Transverse colon (tissue), 4 donors: Measurements from ENCODE around the gene BRME1. TPM values are rescaled to one million over a fixed set of nuclear protein-coding genes. Genes with fewer than 3 reads are reported as not detected.
"Not testable (repeated sequence)": the region's sequence is repeated elsewhere in the genome, so short reads cannot be mapped to it uniquely, and the experiment has no call there.

Experiments
- DNase-seq: peaks from one replicate; pipeline ENCODE4 v3.0.0-alpha.2; 2019
- H3K27ac ChIP-seq, 4 donors: fragments of 200-600 bp; sonication (generic); 2 replicates each; pipeline ENCODE4 v1.5.1; 2016 to 2018; ENCODE audit warnings: inconsistent platforms in 4 of 4
- H3K27me3 ChIP-seq: fragments of 200-600 bp; sonication (generic); 2 replicates; pipeline ENCODE4 v1.5.1; 2017; ENCODE audit warnings: inconsistent platforms
- H3K36me3 ChIP-seq, 4 donors: fragments of 200-600 bp; sonication (generic); 2 replicates each; pipeline ENCODE4 v1.5.1; 2017 to 2019; ENCODE audit warnings: inconsistent platforms in 4 of 4
- H3K4me1 ChIP-seq, 4 donors: fragments of 200-600 bp; sonication (generic); 2 replicates each; pipeline ENCODE4 v1.5.1; 2017 to 2020; ENCODE audit warnings: inconsistent platforms in 4 of 4
- H3K4me3 ChIP-seq, 4 donors: fragments of 200-600 bp; sonication (generic); 1 replicate in 1 of 4; 2 replicates in 3 of 4; pipeline versions ENCODE4 v1.5.1 to v1.6.1; 2017 to 2019; ENCODE audit warnings: inconsistent platforms in 4 of 4
- H3K9me3 ChIP-seq, 2 donors: fragments of 200-600 bp; sonication (generic); 2 replicates each; pipeline ENCODE4 v1.5.1; 2017 to 2019; ENCODE audit warnings: inconsistent platforms in 2 of 2
- EP300 ChIP-seq: sonication (generic); formaldehyde crosslinking; IDR thresholded peaks from one replicate; pipeline ENCODE4 v1.6.1; 2017; ENCODE audit warnings: antibody characterized with exemption, low read depth
- POLR2A ChIP-seq: fragments of 450-650 bp; IDR thresholded peaks from one replicate; pipeline ENCODE4 v1.6.1; 2016; ENCODE audit warnings: antibody characterized with exemption, mild to moderate bottlenecking, moderate library complexity
- POLR2AphosphoS5 ChIP-seq, 3 donors: sonication (generic); formaldehyde crosslinking; IDR thresholded peaks; one replicate each; pipeline ENCODE4 v1.6.1; 2016; ENCODE audit warnings: antibody characterized with exemption in 3 of 3
- WGBS, 2 donors: methylation state at CpG; one replicate each; pipeline ENCODE4 v1.1.5; 2018; ENCODE audit warnings: low coverage in 1 of 2; 5-methylcytosine and 5-hydroxymethylcytosine counted together
- in situ Hi-C, 4 donors: fragments of 200-750 bp; cut with MboI; loops; one replicate each; pipeline versions ENCODE4 v1.15.0 to v1.15.1; 2017; ENCODE audit warnings: low sequenced_read_pairs in 3 of 4, low pct_ligation_motif_present in 1 of 4, low pct_unique_long_range_greater_than_20kb in 1 of 4
- intact Hi-C: fragments of 100-400 bp; cut with DNase I; formaldehyde crosslinking; loops from one replicate; pipeline ENCODE4 v1.15.1; 2023; ENCODE audit warnings: low total_unique reads
- total RNA-seq, 4 donors: library from RNA; depleted of rRNA; stranded (reverse); fragments of >200 nt; gene quantifications; one replicate each; pipeline ENCODE4 v1.1.0, GENCODE V29; 2016
- TF ChIP-seq, protein P1 (sequence below), 5 experiments: fragments of 200-600 bp in 3 of 5; fragments of 450-650 bp in 2 of 5; sonication (generic) in 3 of 5; IDR thresholded peaks; 1 replicate in 2 of 5; 2 replicates in 3 of 5; pipeline ENCODE4 v1.5.1; 2016 to 2017; ENCODE audit warnings: antibody characterized with exemption in 5 of 5, inconsistent platforms in 3 of 5, mild to moderate bottlenecking in 2 of 5, moderate library complexity in 1 of 5

BRME1 gene
- total RNA-seq, 4 donors from 2014 or later: 5.2 to 102 (median 6.7) TPM

DNA sequence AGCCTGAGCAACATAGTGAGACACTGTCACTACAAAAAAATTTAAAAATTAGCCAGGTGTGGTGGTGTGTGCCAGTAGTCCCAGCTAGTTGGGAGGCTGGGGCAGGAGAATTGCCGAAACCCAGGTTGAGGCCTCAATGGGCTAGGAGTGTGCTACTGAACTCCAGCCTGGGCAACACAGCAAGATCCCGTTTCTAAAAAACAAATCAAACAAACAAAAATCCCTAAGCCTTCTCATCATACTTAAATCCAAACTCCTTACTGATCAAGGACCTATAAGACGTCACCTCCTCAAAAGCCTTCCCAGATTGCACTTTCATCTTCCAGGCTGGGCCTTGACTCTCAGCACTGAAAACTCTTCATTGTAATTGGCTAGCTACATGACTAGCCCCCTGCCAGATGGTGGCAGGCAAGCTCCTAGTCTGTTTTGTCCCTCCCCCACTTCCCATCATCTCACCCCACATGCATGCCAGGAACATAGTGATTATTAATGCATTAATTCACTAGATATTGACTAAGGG is 46.5 kb downstream of the BRME1 start:
- TF ChIP-seq POLR2AphosphoS5 (IDR thresholded peaks at IDR 0.05): no peak
- TF ChIP-seq, protein P1, sequence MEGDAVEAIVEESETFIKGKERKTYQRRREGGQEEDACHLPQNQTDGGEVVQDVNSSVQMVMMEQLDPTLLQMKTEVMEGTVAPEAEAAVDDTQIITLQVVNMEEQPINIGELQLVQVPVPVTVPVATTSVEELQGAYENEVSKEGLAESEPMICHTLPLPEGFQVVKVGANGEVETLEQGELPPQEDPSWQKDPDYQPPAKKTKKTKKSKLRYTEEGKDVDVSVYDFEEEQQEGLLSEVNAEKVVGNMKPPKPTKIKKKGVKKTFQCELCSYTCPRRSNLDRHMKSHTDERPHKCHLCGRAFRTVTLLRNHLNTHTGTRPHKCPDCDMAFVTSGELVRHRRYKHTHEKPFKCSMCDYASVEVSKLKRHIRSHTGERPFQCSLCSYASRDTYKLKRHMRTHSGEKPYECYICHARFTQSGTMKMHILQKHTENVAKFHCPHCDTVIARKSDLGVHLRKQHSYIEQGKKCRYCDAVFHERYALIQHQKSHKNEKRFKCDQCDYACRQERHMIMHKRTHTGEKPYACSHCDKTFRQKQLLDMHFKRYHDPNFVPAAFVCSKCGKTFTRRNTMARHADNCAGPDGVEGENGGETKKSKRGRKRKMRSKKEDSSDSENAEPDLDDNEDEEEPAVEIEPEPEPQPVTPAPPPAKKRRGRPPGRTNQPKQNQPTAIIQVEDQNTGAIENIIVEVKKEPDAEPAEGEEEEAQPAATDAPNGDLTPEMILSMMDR (IDR thresholded peaks at IDR 0.05): no peak
- no peak for TF ChIP-seq EP300
- TF ChIP-seq POLR2A: no peak
- Histone ChIP-seq H3K4me1 (peaks cover 0 to 24% (median 10%) of the 10 kb centered on the region in 4 donors), H3K36me3 (no peaks in the 10 kb centered on the region), H3K4me3 (no peak overlapping the region), H3K9me3 (no peaks in the 10 kb centered on the region), H3K27me3 (no peaks in the 10 kb centered on the region), H3K27ac (no peak overlapping the region)
- WGBS, 2 donors: 94 to 100% methylated on average over 1 to 3 of the region's 3 CpGs
- in situ Hi-C loops: loop anchor here in 3 of 4 donors (25.0 kb wide), 3 partner anchors 97 to 272 kb away; partner anchors contain the start of genes C19orf53 (in 1 of the 3) and MRI1 (in 1 of the 3)
- intact Hi-C loops: no loop called here
- no peak for DNase-seq

DNA sequence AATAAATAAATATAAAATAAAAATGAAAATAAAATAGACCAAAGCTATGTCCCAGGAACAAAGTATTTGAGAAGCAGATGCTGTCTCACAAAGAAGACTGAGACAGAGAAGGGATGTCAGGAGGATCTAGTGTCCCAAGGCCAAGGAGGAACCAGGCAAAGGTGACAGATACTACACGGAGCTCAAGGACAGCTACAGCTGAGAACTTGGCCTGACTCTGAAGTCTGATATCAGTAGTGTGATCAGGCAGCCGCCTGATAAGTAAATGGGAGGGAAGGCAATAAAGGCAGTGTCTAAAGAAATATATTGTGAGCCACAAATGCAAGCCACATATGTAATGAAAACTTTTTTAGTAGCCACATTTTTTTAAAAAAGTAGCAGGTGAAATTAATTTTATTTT is 49.4 kb downstream of the BRME1 start:
- no peak for DNase-seq
- no peaks in the 10 kb centered on the region for H3K36me3 ChIP-seq
- H3K27me3 ChIP-seq: no peaks in the 10 kb centered on the region
- in situ Hi-C loops: loop anchor here in 3 of 4 donors (25.0 kb wide), 3 partner anchors 94 to 269 kb away; partner anchors contain the start of genes C19orf53 (in 1 of the 3) and MRI1 (in 1 of the 3)
- H3K4me3 ChIP-seq: no peak overlapping the region
- no peaks in the 10 kb centered on the region for H3K9me3 ChIP-seq
- peaks cover 3 to 27% (median 14%) of the 10 kb centered on the region in 4 donors for H3K4me1 ChIP-seq
- TF ChIP-seq, protein P1 (IDR thresholded peaks at IDR 0.05): no peak
- no peak for TF ChIP-seq EP300
- TF ChIP-seq POLR2A: no peak
- no peak for TF ChIP-seq POLR2AphosphoS5 (IDR thresholded peaks at IDR 0.05)
- peak overlapping the region; percentile 72 to 99 (median 77) for H3K27ac ChIP-seq
- intact Hi-C loops: no loop called here
- 47 to 54% methylated on average over 2 of the region's 2 CpGs for WGBS, 2 donors

DNA sequence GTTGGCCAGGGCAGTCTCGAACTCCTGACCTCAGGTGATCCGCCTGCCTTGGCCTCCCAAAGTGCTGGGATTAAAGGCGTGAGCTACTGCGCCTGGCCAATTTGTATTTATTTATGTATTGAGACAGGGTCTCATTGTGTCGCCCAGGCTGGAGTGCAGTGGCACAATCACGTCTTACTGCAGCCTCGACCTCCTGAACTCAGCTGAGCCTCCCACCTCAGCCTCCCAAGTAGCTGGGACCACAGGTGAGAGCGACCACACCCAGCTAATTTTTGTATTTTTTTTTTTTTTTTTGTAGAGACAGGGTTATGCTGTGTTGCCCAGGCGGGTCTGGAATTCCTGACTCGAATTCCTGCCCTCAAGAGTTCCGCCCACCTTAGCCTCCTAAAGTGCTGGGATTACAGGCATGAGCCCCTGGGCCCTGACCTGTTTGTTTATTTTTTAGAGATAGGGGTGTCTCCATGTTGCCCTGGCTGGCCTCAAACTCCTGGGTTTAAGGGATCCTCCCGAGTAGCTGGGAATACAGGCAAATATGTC is 53.7 kb downstream of the BRME1 start:
- Histone ChIP-seq H3K4me1 (peaks cover 27 to 60% (median 39%) of the 10 kb centered on the region in 4 donors), H3K27ac (peak overlapping the region; percentile 99 to 100 (median 100))
- H3K27me3 ChIP-seq, H3K36me3 ChIP-seq, H3K9me3 ChIP-seq, DNase-seq, H3K4me3 ChIP-seq, intact Hi-C loops: not testable (repeated sequence)
- in situ Hi-C loops: loop anchor here in 3 of 4 donors (25.0 kb wide), 3 partner anchors 90 to 265 kb away; partner anchors contain the start of genes C19orf53 (in 1 of the 3) and MRI1 (in 1 of the 3)
- WGBS, 2 donors: 71 to 83% methylated on average over 6 to 12 of the region's 12 CpGs

DNA sequence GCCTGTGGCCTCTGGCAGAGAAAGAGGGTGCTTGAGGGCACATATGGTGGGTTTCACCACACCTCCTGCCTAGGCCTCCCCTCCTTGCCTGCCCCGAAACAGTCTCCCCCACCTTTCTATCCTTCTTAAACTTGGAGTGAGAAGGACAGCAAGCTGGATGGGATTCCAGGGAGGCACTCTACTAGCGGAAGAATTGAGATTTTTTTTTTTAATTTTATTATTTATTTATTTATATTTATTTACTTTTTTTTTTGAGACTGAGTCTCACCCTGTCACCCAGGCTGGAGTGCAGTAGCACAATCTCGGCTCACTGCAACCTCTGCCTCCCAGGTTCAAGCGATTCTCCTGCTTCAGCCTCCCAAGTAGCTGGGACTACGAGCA is 54.2 kb downstream of the BRME1 start:
- peaks cover 32 to 65% (median 43%) of the 10 kb centered on the region in 4 donors for H3K4me1 ChIP-seq
- 79 to 80% methylated on average over 5 of the region's 5 CpGs for WGBS, 2 donors

DNA sequence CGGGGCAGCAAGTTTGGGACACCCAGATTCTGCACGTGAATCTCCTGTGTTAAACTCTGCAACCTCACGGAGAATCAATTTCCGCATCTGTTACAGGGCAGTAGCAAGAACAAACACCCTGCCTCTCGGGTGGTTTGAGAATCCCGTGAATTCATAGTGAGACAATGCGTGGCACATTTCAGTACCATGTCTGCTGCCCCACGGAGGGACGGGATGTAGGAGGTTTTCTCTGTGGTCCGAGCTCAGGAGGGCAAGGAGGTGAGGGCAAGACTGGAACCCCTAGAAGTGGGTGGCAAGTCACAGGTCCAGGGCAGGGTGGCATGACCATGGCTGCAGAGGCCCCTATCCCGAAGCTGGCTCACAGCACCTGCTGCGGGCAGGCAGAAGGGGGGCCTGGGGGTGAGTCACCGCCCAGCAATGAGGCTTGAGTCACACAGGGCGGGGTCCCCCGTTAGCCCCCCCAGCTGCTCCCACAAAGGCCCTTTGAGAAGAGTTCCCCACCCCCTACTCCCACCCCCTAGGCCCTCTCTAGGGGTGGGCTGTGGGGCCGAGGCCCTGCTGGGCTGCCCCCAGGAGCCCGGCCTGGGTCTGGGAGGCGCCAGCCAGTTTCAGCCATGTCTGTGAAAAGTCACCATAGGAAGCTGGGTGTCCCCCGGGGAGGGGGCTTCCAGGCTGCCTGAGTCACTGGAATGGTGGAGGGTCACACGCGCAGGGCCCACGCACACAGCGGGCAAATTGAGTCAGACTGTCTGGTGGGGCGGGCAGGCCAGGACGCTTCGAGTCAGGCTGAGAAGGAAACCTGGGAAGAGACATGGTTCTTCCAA is 54.8 kb downstream of the BRME1 start:
- H3K9me3 ChIP-seq: no peaks in the 10 kb centered on the region
- peak overlapping the region in 3 of 4 donors; percentile 32 to 49 (median 35) for H3K4me3 ChIP-seq
- DNase-seq: peak; percentile 86
- in situ Hi-C loops (loop anchor here in 3 of 4 donors (25.0 kb wide), 3 partner anchors 89 to 264 kb away; partner anchors contain the start of genes C19orf53 (in 1 of the 3) and MRI1 (in 1 of the 3)), intact Hi-C loops (no loop called here)
- TF ChIP-seq, protein P1 (IDR thresholded peaks at IDR 0.05): no peak
- TF ChIP-seq POLR2AphosphoS5 (IDR thresholded peaks at IDR 0.05): peak; percentile 78 to 89 (median 82)
- TF ChIP-seq POLR2A: peak; percentile 40
- peak; percentile 83 for TF ChIP-seq EP300
- peak overlapping the region; percentile 99 to 100 (median 100) for H3K27ac ChIP-seq
- H3K36me3 ChIP-seq: no peaks in the 10 kb centered on the region
- H3K27me3 ChIP-seq: no peaks in the 10 kb centered on the region
- H3K4me1 ChIP-seq: peaks cover 38 to 71% (median 49%) of the 10 kb centered on the region in 4 donors
- WGBS, 2 donors: 0 to 31% methylated on average over 2 to 25 of the region's 26 CpGs

More for the DNA sequence above, 54.2 kb downstream of the BRME1 start:
- in situ Hi-C loops: loop anchor here in 3 of 4 donors (25.0 kb wide), 3 partner anchors 89 to 264 kb away; partner anchors contain the start of genes C19orf53 (in 1 of the 3) and MRI1 (in 1 of the 3)
- H3K27me3 ChIP-seq, DNase-seq, H3K36me3 ChIP-seq, intact Hi-C loops, H3K9me3 ChIP-seq, H3K4me3 ChIP-seq: not testable (repeated sequence)
- peak overlapping the region; percentile 99 to 100 (median 100) for H3K27ac ChIP-seq
